NT2/D1 (cell line): ENCODE measurements around the gene PTPRN2.

Experiments
- DNase-seq: peaks from one replicate; pipeline ENCODE4 v3.0.0-alpha.2; 2011; ENCODE audit warnings: low read depth, low spot score
- H3K27me3 ChIP-seq: 2 replicates; pipeline ENCODE4 v1.6.0; 2011; ENCODE audit warnings: mild to moderate bottlenecking; ENCODE audit not compliant: insufficient read length, insufficient read depth
- H3K36me3 ChIP-seq: 2 replicates; pipeline ENCODE4 v1.6.1; 2011; ENCODE audit warnings: mild to moderate bottlenecking, low read length, mixed read lengths; ENCODE audit not compliant: insufficient read depth, insufficient read length
- H3K4me1 ChIP-seq: 2 replicates; pipeline ENCODE4 v1.5.1; 2011; ENCODE audit not compliant: insufficient read depth, insufficient read length
- H3K4me3 ChIP-seq: 2 replicates; pipeline ENCODE4 v1.5.1; 2011; ENCODE audit warnings: low read depth; ENCODE audit not compliant: insufficient read length
- H3K9ac ChIP-seq: 2 replicates; pipeline ENCODE4 v1.6.0; 2011; ENCODE audit warnings: low read depth; ENCODE audit not compliant: insufficient read length
- H3K9me3 ChIP-seq: 2 replicates; pipeline ENCODE4 v1.5.1; 2011; ENCODE audit warnings: mild to moderate bottlenecking, low read length; ENCODE audit not compliant: insufficient read depth
- SUZ12 ChIP-seq: IDR thresholded peaks from 2 replicates; pipeline ENCODE4 v1.6.1; 2011; ENCODE audit not compliant: insufficient read length, insufficient read depth; ENCODE audit errors: extremely low read depth
- YY1 ChIP-seq: IDR thresholded peaks from 2 replicates; pipeline ENCODE4 v1.6.1; 2011; ENCODE audit not compliant: insufficient read length, insufficient read depth
- ZNF274 ChIP-seq: IDR thresholded peaks from 2 replicates; pipeline ENCODE4 v1.6.1; 2011; ENCODE audit warnings: mild to moderate bottlenecking, low read depth, low read length

Gene PTPRN2

GRCh38 chr7:157865351-157866165 is 722.1 kb downstream of the PTPRN2 start:
- H3K9me3 ChIP-seq = no peaks in the 10 kb centered on the region
- no peaks in the 10 kb centered on the region for H3K36me3 ChIP-seq
- TF ChIP-seq ZNF274 (no peak), YY1 (no peak), SUZ12 (no peak)
- no peak overlapping the region for H3K4me3 ChIP-seq
- H3K4me1 ChIP-seq = no peaks in the 10 kb centered on the region
- H3K27me3 ChIP-seq = no peaks in the 10 kb centered on the region
- DNase-seq = no peak
- no peak overlapping the region for H3K9ac ChIP-seq

GRCh38 chr7:157864911-157865310 is 722.7 kb downstream of the PTPRN2 start:
- H3K9ac ChIP-seq = no peak overlapping the region
- no peaks in the 10 kb centered on the region for H3K27me3 ChIP-seq
- H3K4me3 ChIP-seq = no peak overlapping the region
- no peak for DNase-seq
- no peaks in the 10 kb centered on the region for H3K9me3 ChIP-seq
- H3K4me1 ChIP-seq = no peaks in the 10 kb centered on the region
- H3K36me3 ChIP-seq = no peaks in the 10 kb centered on the region
- no peak for TF ChIP-seq ZNF274
- TF ChIP-seq SUZ12 = no peak

DNA sequence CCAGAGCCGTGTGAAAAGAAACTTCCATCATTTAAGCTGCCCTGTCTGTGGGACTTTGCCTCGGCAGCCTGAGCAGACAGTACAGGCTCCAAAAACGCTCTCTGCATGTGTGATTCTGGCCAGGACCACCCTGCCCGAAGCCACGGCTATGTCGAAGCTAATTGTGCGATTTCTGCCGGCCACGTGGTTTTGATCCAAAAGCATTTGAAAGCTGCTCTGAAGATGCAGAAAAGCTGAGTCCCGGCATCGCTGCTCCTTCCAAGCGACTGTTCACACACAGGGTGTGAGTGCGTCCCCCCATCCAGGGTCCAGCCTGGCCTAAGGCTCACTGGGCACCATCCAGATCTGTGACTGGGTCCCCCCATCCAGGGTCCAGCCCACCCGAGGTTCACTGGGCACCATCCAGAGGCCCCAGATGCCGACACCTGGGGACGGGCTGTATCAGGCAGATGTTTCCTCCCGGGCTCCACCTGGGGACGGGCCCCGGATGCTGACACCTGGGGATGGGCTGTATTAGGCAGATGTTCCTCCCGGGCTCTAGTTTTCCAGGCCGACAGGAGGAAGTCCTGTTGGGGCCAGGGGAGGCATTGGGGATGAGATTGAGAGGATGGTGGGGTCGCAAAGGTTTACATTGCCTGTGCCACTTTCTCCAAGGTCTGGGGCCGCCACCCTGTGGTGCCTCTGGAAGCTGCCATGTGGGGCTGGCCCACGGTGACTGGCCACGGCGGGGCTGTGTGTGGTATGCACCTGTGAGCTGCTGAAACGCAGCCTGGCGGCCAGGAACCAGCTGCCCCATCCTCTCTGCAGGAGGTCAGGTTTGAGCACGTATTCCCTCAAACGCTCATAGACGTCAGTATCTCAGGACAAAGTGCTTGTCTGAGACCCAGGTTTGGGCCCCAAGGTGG is 723.5 kb downstream of the PTPRN2 start:
- H3K4me3 ChIP-seq = no peak overlapping the region
- H3K36me3 ChIP-seq = no peaks in the 10 kb centered on the region
- TF ChIP-seq ZNF274 = no peak
- no peak for TF ChIP-seq SUZ12
- TF ChIP-seq YY1 = no peak
- DNase-seq = no peak
- H3K27me3 ChIP-seq = no peaks in the 10 kb centered on the region
- no peaks in the 10 kb centered on the region for H3K9me3 ChIP-seq
- H3K4me1 ChIP-seq = no peaks in the 10 kb centered on the region
- no peak overlapping the region for H3K9ac ChIP-seq

GRCh38 chr7:157863176-157863575 is 724.4 kb downstream of the PTPRN2 start:
- TF ChIP-seq SUZ12 = no peak
- no peak for TF ChIP-seq YY1
- no peak for TF ChIP-seq ZNF274
- Histone ChIP-seq H3K9ac (no peak overlapping the region), H3K4me3 (no peak overlapping the region), H3K9me3 (no peaks in the 10 kb centered on the region), H3K4me1 (no peaks in the 10 kb centered on the region), H3K27me3 (no peaks in the 10 kb centered on the region), H3K36me3 (no peaks in the 10 kb centered on the region)
- DNase-seq = no peak

GRCh38 chr7:157862731-157863130 is 724.9 kb downstream of the PTPRN2 start:
- H3K36me3 ChIP-seq = no peaks in the 10 kb centered on the region
- TF ChIP-seq YY1 = no peak
- no peaks in the 10 kb centered on the region for H3K9me3 ChIP-seq
- no peak overlapping the region for H3K4me3 ChIP-seq
- H3K27me3 ChIP-seq = no peaks in the 10 kb centered on the region
- H3K9ac ChIP-seq = no peak overlapping the region
- no peak for DNase-seq
- H3K4me1 ChIP-seq = no peaks in the 10 kb centered on the region

- H3K9me3 ChIP-seq = no peaks in the 10 kb centered on the region
- no peak for TF ChIP-seq YY1
- no peak for TF ChIP-seq ZNF274
- no peak for TF ChIP-seq SUZ12
- no peak overlapping the region for H3K4me3 ChIP-seq
- H3K27me3 ChIP-seq = no peaks in the 10 kb centered on the region
- H3K9ac ChIP-seq = no peak overlapping the region
- no peak for DNase-seq
- H3K36me3 ChIP-seq = no peaks in the 10 kb centered on the region
- H3K4me1 ChIP-seq = no peaks in the 10 kb centered on the region
These were observed 726.1 kb downstream of the PTPRN2 start for GRCh38 chr7:157861551-157861950.

DNA sequence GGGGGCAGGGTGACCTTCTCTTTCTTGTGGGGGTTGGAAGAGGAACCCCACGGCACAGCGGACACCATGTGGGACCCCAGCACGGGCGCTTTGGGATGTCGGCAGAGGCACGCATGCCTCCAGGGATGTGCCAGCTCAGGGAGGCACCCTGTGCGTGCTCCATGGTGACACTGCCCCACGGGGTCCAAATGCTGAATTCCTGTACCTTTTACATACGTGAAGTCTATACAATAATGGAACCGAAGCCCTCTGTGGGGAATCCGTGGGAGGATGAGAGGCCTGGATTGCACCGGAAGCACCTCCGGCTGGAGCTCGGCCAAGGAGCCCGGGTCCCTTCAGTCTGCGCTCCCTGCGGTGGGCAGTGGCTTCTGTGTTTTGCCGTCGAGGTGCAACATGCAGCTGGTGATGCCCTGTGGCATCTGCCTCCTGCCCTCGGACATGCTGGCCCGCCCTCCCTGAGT is 726.6 kb downstream of the PTPRN2 start:
- no peaks in the 10 kb centered on the region for H3K36me3 ChIP-seq
- no peak for DNase-seq
- no peak overlapping the region for H3K4me3 ChIP-seq
- TF ChIP-seq YY1 (no peak), ZNF274 (no peak), SUZ12 (no peak)
- no peaks in the 10 kb centered on the region for H3K9me3 ChIP-seq
- H3K4me1 ChIP-seq = no peaks in the 10 kb centered on the region
- no peaks in the 10 kb centered on the region for H3K27me3 ChIP-seq
- H3K9ac ChIP-seq = no peak overlapping the region
